Epidermal melanocyte (primary cell): Measurements from ENCODE around the gene FAM83D.
A peak's percentile ranks its signal among the peaks of the same experiment; 100 is the strongest.
"Not testable (repeated sequence)": the region's sequence is repeated elsewhere in the genome, so short reads cannot be mapped to it uniquely, and the experiment has no call there.

ENCODE experiments used
- DNase-seq: peaks from one replicate; pipeline ENCODE4 v3.0.0; 2011; ENCODE audit warnings: low spot score; ENCODE audit not compliant: insufficient read length

The FAM83D gene

GRCh38 chr20:38962044-38962927 lies 36.1 kb downstream of the FAM83D start, which contains the start of gene DHX35:
TSS of gene DHX35 (plus strand) at chr20:38962344. CDS start at chr20:38962368, 24 bp downstream.
- peak; percentile 97 for DNase-seq

- DNase-seq = no peak
Measured at GRCh38 chr20:38962928-38963401, 36.7 kb downstream of the FAM83D start.

DNA sequence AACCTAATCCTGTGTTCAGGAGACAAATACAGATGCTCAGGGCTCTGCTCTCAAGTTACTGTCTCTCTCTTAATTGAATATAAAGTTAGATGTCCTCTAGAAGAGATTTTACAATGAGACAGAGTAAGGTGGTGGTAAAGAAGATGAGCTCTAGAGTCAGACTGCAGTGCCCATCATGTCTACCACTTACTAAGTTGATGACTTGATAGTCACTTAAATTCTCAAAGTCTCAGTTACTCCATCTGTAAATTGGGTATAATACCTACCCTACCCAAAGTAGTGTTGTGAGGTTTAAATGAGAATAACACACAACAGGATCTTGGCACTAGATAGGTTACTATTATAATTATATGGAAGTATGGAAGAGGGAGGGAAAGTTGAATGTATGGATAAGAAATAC lies 37.5 kb downstream of the FAM83D start:
- DNase-seq = no peak

DNA sequence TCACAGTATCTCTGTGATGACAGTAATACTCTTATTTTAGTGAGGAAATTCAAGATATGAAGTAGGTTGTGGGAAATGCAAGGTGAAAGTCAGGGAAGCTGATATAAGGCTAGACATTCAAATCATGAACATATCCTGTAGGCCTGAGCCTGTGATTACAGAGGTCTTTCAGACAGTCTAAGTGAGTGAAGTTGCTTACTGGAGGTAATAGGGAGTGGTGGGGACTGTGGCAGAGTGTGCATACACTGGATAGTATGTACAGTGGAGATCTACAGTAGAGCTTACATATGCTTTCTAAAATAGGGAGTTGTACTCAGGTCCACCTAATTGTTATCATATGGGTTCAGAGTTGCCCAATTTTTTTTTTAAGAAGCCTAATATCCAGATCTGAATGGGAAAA lies 39.0 kb downstream of the FAM83D start:
- DNase-seq = no peak

- DNase-seq = no peak
Measured at GRCh38 chr20:38968090-38968489, 41.9 kb downstream of the FAM83D start.

DNA sequence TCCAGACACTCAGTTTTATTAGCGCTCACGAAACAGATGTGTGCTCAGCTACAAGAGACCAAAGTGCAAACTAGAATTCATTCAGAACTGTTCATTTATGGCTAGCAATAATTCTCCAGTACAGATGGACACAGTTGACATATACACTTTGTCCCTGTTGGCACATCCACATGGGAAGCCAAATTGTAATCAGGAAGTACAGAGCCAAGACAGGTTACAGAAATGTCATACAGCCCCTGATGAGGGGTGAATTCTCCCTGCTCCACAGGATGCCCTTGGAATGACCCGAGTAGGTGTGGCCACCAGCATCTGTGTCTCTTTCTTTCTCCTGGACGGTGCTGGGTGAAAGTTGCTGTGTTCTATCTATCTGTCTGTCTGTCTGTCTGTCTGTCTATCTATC lies 43.5 kb downstream of the FAM83D start:
- DNase-seq = no peak

- DNase-seq = no peak
Measured at GRCh38 chr20:38970302-38970701, 44.1 kb downstream of the FAM83D start.

- DNase-seq = no peak
Measured at GRCh38 chr20:38973107-38973506, 46.9 kb downstream of the FAM83D start.

GRCh38 chr20:38973645-38974044 lies 47.4 kb downstream of the FAM83D start:
- no peak for DNase-seq

DNA sequence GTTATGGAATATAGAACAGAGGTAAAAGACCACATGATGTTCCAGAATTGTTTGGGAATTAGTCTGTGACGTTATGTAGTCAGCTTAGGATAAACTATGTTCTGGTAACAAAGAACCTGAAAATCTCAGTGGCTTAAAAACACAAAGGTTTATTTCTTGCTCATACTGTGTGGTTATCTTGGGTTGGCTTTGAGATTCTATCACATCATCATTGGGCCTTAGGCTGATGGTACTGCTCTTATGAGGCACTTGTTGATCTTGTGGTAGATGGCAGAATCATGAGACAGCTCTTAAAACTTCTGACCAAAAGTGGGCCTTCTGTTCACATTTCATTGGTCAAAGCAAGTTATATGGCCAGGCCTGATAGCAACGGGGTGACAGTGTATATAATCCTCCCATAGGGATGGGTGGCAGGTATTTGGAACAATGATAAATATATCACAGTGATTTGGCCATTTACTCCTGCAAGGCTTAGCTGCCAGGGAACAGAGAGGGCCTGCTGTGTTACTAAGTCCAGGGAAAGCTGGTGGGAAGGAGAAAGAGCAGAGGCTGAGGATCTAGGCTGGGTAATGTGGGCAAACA lies 49.4 kb downstream of the FAM83D start:
- no peak for DNase-seq

GRCh38 chr20:38979434-38979833 lies 53.2 kb downstream of the FAM83D start:
- no peak for DNase-seq

GRCh38 chr20:38979842-38980241 lies 53.6 kb downstream of the FAM83D start:
- DNase-seq = no peak

- DNase-seq = no peak
Measured at GRCh38 chr20:38982291-38982690, 56.1 kb downstream of the FAM83D start.

DNA sequence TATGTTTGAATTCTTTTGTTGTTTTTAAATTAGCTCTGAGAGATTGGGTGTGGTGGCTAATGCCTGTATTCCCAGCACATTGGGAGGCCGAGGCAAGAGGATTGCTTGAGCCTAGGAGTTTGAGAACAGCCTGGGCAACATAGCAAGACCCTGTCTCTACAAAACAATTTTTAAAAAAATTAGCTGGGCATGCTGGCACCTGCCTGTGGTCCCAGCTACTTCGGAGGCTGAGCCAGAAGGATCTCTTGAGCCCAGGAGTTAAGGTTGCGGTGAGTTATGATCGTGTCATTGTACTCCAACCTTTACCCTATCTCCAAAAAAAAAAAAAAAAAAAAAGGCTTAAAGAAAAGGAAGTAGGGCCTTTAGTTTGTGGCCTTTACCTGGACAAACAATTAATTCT lies 58.8 kb downstream of the FAM83D start:
- no peak for DNase-seq

DNA sequence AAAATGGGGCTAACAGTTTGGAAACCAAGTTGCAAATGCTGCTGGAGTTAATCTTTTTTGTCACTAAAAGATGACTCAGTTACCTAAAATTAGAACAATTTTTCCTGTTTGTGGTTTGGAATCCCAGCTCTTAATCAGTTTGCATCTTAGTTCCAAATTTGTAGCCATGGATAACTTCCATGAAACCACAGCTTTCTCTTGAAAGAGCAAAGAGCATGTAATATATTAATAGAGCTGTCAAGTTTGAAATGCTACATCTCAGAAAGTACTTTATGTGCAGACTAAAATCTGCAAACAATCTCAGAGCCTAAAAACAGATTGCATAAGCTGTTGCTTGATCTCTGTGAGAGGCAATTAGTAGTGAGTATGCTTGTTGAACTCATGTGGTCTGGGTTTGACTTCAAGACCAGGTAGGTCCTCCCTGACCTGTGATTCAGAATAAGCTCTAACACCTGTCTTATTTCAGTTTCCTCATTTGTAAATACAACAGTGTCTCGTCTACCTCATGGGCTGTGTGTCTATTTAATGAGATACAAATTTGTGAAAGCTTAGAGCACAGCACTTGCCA lies 59.5 kb downstream of the FAM83D start:
- peak; percentile 29 for DNase-seq

DNA sequence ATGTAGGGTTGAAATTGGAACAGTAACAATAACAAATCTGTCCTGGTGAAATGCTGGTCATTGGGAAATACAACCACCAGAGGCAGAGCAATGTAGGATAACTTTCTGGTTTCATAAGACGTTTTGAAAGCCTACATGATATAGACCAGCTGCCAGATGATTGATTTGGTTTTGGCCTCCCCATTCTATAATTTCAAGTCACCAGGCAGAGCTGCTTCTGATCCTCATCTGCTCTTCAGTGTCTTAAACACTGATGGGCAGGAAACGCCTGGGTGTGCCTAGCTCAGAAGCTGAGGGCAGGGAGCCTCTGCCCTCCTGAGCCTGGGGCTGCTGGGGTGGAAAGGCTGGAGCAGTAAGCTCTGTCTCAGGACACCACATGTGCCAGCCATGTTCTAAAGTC lies 60.4 kb downstream of the FAM83D start:
- no peak for DNase-seq

DNA sequence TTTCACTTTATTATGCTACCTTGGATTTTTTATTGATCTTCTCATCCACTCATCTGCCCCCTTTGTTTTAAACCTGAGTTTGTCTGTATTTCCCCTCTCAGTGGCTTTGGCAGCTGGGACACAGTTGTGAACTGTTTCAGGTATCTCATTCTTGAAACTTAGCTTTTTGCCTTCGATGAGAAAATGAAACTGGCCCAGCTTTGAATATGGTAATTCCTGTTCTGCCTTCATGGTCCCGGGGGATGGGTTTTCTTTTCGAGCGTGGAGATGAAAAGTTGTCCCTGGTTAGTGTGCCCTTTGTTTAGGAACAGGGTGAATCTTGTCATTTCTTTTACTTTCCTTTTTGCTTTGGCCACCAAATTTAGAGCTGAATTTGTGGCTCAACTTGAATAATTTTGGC lies 61.6 kb downstream of the FAM83D start:
- DNase-seq = no peak

DNA sequence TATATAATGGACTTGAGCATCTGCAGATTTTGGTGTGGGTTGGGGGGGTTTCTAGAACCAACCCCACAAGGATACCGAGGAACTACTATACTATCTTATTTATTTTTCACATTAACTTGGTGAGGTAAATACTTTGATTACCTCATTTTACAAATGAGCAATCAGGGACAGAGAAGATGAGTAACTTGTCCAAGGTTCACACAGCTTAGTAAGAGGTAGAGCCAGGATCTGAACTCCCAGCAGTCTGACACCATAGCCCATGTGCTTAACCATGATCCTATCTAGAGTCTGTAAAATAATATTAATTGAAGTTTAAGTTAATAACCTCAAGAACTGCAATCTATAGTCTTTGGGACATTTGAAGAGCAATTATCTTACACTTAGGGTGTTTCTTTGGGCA lies 64.5 kb downstream of the FAM83D start:
- DNase-seq = no peak

GRCh38 chr20:38991814-38992704 lies 65.8 kb downstream of the FAM83D start:
- no peak for DNase-seq

DNA sequence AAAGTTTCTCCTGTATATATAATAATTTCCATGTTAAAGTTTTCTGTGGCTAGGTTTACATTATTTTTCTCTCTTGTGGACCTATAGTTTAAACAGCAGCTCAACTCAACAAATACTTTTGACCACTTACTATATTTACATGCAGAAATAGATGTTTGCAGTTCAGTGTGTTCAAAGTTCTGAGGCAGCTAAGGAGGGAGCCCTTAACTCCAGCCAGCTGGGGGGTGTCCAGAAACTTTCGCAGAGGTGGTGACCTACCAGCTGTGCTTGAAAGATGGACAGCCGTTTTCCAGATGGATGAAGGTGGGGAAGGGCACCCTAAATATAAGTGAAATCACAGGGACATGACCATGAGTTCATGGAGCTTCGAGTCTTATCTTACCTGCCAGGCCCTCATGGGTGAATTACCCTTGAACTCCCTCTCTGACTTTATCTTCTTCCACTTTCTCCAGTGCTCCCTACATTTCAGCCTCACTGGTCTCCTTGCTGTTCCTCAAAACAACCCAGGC lies 69.4 kb downstream of the FAM83D start:
- no peak for DNase-seq

DNA sequence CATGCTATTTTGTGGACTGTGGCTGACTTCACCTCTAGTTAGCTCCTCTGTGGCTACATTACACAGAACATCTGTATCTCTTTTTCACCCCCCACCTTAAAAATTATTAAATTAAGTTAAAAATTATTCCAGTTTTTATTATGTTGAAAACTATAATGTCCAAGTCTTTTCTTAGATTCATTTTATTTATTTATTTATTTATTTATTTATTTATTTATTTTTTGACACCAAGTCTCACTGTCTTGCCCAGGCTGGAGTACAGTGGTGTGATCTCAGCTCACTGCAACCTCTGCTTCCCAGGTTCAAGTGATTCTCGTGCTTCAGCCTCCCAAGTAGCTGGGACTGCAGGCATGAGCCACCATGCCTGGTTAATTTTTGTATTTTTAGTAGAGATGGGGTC lies 70.6 kb downstream of the FAM83D start:
- not testable (repeated sequence) for DNase-seq
